Measurements from ENCODE around the gene RTF1.
"Not testable (repeated sequence)": the region's sequence is repeated elsewhere in the genome, so short reads cannot be mapped to it uniquely, and the experiment has no call there.

The RTF1 gene

DNA sequence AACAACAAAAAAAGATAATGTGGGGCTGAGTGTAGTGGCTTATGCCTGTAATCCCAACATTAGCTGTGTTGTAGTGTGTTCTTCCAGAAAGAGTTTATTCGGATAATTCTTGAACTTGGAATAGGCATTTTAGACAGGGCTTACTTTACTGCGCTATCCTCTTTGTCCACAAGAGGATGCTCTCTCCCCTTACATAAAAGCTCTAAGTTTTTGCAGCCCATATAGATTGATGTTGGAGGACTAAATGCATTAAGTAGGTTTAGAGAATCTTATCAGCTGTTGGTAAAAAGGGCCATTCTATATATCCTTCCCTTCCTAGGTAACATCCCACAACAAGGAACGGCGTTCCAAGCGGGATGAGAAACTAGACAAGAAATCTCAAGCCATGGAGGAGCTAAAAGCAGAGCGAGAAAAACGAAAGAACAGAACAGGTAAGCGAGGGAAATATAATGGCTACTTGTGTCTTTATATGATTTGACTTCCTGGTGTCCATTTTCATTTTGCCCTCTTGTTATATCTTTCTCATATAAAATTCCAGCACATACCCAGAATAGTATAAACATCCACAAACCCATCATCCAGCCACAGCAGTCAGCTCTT, 49.0 kb downstream of the RTF1 start:
- H3K4me3 ChIP-seq (ENCODE audit: control insufficient read depth, low read depth, low read length): no peak overlapping the region
- DNase-seq (ENCODE audit: low read depth): peak; percentile 75
- TF ChIP-seq, protein P1, sequence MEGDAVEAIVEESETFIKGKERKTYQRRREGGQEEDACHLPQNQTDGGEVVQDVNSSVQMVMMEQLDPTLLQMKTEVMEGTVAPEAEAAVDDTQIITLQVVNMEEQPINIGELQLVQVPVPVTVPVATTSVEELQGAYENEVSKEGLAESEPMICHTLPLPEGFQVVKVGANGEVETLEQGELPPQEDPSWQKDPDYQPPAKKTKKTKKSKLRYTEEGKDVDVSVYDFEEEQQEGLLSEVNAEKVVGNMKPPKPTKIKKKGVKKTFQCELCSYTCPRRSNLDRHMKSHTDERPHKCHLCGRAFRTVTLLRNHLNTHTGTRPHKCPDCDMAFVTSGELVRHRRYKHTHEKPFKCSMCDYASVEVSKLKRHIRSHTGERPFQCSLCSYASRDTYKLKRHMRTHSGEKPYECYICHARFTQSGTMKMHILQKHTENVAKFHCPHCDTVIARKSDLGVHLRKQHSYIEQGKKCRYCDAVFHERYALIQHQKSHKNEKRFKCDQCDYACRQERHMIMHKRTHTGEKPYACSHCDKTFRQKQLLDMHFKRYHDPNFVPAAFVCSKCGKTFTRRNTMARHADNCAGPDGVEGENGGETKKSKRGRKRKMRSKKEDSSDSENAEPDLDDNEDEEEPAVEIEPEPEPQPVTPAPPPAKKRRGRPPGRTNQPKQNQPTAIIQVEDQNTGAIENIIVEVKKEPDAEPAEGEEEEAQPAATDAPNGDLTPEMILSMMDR (conservative IDR thresholded peaks at IDR 0.05; ENCODE audit: control insufficient read depth, insufficient read depth, low read depth, low read length): peak; percentile 100

DNA sequence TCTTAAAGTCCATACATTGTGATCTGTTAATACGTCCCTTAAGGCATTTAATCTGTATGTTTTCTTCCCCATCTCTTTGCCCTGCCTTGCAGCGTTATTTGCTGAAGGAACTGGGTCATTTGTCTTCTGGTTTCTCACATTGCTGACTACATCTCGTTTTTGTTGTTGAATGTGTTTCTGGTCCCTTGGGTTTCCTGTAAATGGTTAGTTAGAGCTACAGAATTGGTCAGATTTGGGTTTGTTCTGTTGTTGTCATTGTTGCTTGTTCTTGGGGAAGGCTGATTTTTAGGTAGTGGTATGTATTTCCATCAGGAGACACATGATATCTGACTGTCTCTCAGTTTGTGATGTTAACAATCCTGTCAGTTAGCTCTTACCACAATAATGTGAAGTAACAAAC, 49.8 kb downstream of the RTF1 start:
- no peak for DNase-seq (ENCODE audit: low read depth)
- H3K4me3 ChIP-seq (ENCODE audit: control insufficient read depth, low read depth, low read length): no peak overlapping the region
- TF ChIP-seq, protein P1 (conservative IDR thresholded peaks at IDR 0.05; ENCODE audit: control insufficient read depth, insufficient read depth, low read depth, low read length): no peak

DNA sequence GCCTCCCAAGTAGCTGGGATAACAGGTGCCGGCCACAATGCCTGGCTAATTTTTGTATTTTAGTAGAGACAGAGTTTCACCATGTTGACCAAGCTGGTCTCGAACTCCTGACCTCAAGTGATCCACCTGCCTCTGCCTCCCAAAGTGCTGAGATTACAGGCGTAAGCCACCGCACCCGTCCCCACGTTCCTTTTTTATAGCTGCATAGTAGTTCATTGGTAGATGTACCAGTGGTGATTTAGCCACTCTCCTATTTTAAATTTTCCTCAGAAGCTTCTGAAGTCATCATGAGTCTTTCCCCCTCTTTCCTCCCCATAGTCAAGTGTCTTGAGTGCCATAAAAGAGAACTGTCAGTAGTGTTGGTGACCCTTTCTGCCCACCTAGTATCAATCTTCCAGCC, 52.7 kb downstream of the RTF1 start:
- not testable (repeated sequence) for DNase-seq (ENCODE audit: low read depth); H3K4me3 ChIP-seq (ENCODE audit: control insufficient read depth, low read depth, low read length)

DNA sequence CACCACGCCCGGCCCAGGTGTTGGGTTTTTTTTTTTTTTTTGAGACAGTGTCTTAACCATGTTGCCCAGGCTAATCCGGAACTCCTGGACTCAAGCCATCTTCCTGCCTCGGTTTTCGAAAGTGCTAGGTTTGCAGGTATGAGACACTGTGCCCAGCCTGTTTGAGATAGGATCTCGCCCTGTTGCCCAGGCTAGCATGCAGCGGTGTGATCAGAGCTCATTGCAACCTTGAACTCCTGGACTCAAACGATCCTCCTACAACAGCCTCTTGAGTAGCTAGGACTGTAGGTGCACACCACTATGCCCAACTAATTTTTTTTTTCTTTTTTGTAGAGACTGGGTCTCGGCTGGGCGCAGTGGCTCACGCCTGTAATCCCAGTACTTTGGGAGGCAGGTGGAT, 56.5 kb downstream of the RTF1 start:
- DNase-seq (ENCODE audit: low read depth): no peak
- no peak overlapping the region for H3K4me3 ChIP-seq (ENCODE audit: control insufficient read depth, low read depth, low read length)
- TF ChIP-seq, protein P1 (conservative IDR thresholded peaks at IDR 0.05; ENCODE audit: control insufficient read depth, insufficient read depth, low read depth, low read length): no peak

DNA sequence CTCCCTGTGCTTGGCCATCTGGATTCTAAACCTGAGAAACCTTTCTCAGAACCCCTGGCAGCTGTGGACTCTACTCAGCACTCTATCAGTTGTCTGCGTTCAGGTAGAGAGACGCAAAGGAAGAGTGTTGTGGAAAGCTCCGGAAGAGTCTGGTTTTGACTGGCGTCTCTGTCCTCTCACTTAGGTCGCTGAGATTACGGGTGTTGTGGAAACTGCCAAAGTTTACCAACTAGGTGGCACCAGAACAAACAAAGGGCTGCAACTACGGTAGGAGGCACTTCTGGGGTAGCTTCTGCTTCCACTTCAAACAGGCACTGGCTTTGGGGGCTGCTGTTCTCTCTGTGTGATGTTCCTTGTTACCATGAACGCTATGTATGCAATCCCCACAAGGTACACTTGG, 57.5 kb downstream of the RTF1 start:
- no peak for DNase-seq (ENCODE audit: low read depth)
- TF ChIP-seq, protein P1 (conservative IDR thresholded peaks at IDR 0.05; ENCODE audit: control insufficient read depth, insufficient read depth, low read depth, low read length): no peak
- H3K4me3 ChIP-seq (ENCODE audit: control insufficient read depth, low read depth, low read length): no peak overlapping the region

DNA sequence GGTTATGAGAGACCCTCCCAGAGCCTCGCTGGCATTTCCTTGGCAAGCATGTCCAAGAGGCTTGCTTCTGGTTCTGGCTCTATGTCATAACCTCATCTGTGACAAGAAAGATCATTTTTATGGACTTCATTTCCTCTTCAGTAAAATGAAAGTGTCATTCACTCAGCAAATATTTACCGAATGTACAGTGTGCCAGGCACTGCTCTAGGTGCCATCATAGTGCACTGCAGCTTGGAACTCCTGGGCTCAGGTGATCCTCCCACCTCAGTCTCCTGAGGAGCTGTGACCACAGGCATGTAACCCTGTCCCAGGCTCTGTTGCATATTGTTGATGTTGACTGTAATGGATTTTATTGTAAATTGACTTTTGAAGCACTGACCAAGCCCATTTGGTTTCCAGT, 58.0 kb downstream of the RTF1 start:
- no peak for DNase-seq (ENCODE audit: low read depth)
- no peak overlapping the region for H3K4me3 ChIP-seq (ENCODE audit: control insufficient read depth, low read depth, low read length)
- TF ChIP-seq, protein P1 (conservative IDR thresholded peaks at IDR 0.05; ENCODE audit: control insufficient read depth, insufficient read depth, low read depth, low read length): no peak

DNA sequence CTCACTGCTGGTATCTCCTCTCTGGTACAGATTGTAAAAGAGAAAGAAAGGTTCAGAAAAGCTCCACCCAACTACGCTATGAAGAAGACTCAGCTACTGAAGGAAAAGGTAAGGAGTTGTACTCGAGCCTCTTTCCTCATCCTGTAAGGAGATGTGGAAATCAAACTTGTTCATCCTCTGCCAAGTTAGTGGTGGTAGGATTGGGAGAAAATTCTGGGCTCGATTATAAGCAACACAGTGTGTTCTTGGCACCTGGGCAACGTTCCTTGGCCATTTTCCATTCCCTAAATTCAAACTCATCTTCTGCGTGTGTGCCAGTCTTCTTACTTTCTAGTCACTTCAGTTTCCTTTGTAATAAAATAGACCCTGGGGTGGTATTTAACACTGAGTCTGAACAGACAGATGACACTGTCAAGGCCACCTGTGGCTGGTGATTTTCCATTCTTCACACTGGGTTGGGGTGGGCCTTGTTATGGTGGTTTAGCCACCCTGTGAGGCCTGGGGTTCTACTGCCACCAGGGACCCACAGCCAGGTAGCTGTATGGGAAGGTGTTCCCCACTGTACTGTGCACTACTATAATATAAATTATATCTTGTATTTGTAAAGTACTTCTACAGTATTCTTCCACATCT, 59.6 kb downstream of the RTF1 start:
- DNase-seq (ENCODE audit: low read depth): peak; percentile 57
- TF ChIP-seq, protein P1 (conservative IDR thresholded peaks at IDR 0.05; ENCODE audit: control insufficient read depth, insufficient read depth, low read depth, low read length): no peak
- H3K4me3 ChIP-seq (ENCODE audit: control insufficient read depth, low read depth, low read length): no peak overlapping the region
